Cortex of kidney (tissue), 1 donor: Measurements from ENCODE around the gene DBNDD1.
"Not testable (repeated sequence)": the region's sequence is repeated elsewhere in the genome, so short reads cannot be mapped to it uniquely, and the experiment has no call there.

Experiments used
- DNase-seq: peaks from one replicate; lab custom pipeline; 2025; lab: John Stamatoyannopoulos, UW

DBNDD1 gene, protein sequence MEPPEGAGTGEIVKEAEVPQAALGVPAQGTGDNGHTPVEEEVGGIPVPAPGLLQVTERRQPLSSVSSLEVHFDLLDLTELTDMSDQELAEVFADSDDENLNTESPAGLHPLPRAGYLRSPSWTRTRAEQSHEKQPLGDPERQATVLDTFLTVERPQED

DNA sequence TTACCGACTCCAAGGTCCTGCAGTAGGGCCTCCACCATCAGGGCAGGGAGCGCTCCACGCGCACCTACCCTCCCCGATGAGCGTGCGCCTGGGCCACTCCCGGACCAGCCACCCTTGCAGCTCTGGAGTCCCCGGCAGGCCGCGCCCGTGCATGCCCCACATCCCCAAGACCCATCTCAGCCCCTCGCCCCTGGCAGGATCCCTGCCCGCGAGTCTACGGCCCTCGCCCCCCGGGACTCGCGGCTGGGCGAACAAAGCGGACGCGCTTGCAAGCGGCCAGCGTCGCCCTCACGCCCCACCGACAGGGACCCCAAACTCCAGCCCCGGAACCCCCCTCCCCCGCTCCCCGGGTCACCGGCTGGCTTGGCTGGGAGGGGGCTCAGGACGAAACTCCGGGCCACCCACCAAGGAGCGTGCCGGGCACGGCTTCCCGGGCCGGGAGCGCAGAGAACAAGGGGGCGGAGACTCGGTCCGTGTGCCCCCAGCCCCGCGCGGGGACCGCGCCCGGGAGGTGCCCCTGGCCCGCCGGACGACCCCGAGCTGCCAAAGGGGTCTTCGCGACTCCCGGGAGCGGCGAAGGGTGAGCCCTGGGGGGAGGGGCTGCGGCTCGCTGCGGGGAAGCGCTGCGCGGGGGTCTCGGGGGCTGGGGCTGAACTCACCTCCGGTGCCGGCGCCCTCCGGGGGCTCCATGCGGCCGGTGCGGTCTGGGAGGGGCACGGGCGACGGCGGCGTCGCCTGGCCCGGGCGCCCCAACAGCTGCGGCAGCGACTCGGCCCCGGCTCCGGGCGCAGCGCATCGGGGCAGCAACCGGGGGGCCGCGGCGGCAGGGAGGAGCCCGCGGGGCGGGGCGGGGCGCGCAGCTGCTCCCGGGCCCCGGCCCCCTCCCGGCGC, at the start of gene DBNDD1:
DBNDD1 (minus strand) TSS at position 805 of the 891 bp plus-strand sequence; CDS start at position 690, 115 bp downstream.
- DNase-seq: no peak

DNA sequence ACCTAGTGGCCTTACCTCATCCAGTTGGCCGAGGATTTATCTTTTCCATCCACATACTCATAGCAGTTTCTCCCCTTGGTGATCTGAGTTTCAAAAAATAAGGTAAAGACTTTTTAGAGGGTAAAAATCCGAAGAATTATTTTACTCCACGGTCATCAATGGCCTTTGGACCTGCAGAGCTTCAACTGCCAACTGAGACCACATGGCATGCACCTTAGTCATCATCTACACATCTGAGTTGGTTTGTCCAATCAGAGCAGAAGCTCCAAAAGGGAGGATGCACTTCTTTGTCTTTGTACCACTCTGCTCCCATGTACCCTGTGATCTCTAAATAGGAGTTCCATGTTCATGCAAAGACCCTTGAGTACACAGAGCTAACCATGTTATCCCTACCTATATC, 42.2 kb upstream of the DBNDD1 start:
- no peak for DNase-seq

DNA sequence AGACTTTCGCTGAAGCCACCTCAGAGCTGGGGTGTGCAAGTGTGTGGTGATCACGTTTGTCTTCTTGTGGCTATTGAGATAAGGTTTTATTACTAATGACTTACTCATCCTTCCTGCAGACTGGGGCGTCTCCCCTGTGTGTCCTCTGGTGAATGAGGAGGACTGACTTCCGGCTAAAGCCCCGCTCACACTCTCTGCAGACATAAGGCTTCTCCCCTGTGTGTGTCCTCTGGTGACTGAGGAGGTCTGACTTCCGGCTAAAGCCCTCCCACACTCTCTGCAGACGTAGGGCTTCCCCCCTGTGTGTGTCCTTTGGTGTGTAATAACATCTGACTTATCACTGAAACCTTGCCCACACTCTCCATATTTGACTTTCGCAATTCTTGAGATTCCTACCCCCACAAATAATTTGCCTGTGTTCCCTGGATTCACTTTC, 38.5 kb upstream of the DBNDD1 start:
- DNase-seq: no peak

- not testable (repeated sequence) for DNase-seq
Observed at GRCh38 chr16:90056521-90056920, 37.3 kb upstream of the DBNDD1 start.

- DNase-seq: no peak
Observed at GRCh38 chr16:90055371-90055770, 36.1 kb upstream of the DBNDD1 start.

GRCh38 chr16:90054554-90054953, 35.3 kb upstream of the DBNDD1 start:
- no peak for DNase-seq

DNA sequence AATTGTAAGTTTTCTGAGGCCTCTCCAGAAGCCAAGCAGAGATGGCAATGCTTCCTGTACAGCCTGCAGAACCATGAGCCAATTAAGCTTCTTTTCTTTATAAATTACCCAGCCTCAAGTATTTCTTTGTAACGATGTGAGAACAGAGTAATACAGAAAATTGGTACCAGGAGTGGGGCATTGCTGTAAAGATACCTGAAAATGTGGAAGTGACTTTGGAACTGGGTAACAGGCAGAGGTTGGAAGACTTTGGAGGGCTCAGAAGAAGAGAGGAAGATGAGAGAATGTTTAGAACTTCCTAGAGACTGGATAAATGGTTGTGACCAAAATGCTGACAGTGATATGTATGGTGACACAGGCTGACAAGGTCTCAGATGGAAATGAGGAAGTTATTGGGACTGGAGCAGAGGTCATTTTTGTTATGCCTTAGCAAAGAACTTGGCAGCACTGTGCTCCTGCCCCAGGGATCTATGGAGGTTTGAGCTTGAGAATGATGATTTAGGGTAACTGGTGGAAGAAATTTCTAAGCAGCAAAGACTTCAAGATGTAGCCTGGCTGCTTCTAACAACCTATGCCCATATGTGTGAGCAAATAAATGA, 34.7 kb upstream of the DBNDD1 start:
- no peak for DNase-seq

GRCh38 chr16:90050969-90051368, 31.7 kb upstream of the DBNDD1 start:
- no peak for DNase-seq

- no peak for DNase-seq
Observed at GRCh38 chr16:90048737-90049330, 29.6 kb upstream of the DBNDD1 start.

- DNase-seq: no peak
Observed at GRCh38 chr16:90048347-90048722, 29.1 kb upstream of the DBNDD1 start.

DNA sequence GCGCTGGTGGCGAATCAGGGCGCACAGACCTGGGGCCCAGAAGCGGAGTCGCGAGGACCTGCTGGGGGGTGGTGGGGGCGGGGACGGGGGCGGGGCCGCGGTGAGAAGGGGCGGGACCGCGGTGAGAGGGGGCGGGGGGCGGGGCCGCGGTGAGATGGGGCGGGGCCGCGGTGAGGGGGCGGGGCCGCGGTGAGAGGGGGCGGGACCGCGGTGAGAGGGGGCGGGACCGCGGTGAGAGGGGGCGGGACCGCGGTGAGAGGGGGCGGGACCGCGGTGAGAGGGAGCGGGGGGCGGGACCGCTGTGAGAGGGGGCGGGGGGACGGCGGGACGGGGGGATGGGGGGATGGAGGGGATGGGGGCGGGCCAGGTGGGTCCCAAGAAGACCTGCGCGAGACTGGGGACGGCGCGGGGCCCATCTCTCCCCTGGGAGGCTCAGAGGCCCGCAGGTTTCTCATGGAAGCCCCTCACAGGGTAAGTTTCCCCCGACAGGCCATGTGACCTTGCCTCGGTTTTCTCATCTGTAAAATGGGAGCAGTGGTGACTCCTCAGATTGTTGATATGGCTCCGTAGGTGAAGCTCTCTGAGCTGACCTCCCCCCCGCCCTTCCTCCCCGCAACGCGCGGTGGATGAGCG, 28.6 kb upstream of the DBNDD1 start:
- DNase-seq: no peak

GRCh38 chr16:90046971-90047713, 27.9 kb upstream of the DBNDD1 start:
- no peak for DNase-seq

GRCh38 chr16:90046122-90046970, 27.1 kb upstream of the DBNDD1 start:
- DNase-seq: no peak

GRCh38 chr16:90044111-90044551, 24.9 kb upstream of the DBNDD1 start:
- no peak for DNase-seq

- DNase-seq: no peak
Observed at GRCh38 chr16:90043526-90043925, 24.3 kb upstream of the DBNDD1 start.

- DNase-seq: no peak
Observed at GRCh38 chr16:90042946-90043514, 23.8 kb upstream of the DBNDD1 start.

- DNase-seq: no peak
Observed at GRCh38 chr16:90041896-90042473, 22.7 kb upstream of the DBNDD1 start.

- no peak for DNase-seq
Observed at GRCh38 chr16:90040152-90041023, 21.1 kb upstream of the DBNDD1 start.

- DNase-seq: no peak
Observed at GRCh38 chr16:90037276-90037675, 18.0 kb upstream of the DBNDD1 start.
